ENCODE results near the gene MAP3K4. TPM values are rescaled to one million over a fixed set of nuclear protein-coding genes. Genes with fewer than 3 reads are reported as not detected.

Gene MAP3K4
- total and polyA plus RNA-seq, 2 of the 4 experiments (the other 2 are of a cell fraction) = 11.5 to 20.4 TPM

DNA sequence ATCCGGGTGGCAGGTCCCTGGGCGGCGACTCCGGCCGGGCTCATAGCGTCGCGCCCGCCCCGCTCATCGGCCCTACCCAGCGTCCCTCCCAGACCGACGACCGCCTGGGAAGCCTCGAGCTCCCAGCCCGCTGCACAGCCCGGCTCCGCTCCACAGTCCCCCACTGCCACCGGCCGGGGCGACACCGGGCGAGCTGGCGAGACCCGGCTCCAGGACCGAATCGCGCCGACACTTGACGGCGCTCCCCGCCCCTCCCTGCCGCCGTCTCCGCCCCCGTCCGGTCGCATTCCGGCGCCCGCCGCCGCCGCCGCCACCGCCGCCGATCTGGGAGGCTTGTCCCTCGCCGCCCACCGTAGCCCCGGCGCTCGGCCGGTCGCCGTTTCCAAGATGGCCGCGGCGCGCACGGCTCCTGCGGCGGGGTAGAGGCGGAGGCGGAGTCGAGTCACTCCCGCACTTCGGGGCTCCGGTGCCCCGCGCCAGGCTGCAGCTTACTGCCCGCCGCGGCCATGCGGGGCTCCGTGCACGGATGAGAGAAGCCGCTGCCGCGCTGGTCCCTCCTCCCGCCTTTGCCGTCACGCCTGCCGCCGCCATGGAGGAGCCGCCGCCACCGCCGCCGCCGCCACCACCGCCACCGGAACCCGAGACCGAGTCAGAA is at the start of gene MAP3K4 (continued):
- no peak for TF ChIP-seq NFE2L2 (IDR thresholded peaks at IDR 0.05; ENCODE audit: low read depth, low read length)
- TF ChIP-seq, protein P1, sequence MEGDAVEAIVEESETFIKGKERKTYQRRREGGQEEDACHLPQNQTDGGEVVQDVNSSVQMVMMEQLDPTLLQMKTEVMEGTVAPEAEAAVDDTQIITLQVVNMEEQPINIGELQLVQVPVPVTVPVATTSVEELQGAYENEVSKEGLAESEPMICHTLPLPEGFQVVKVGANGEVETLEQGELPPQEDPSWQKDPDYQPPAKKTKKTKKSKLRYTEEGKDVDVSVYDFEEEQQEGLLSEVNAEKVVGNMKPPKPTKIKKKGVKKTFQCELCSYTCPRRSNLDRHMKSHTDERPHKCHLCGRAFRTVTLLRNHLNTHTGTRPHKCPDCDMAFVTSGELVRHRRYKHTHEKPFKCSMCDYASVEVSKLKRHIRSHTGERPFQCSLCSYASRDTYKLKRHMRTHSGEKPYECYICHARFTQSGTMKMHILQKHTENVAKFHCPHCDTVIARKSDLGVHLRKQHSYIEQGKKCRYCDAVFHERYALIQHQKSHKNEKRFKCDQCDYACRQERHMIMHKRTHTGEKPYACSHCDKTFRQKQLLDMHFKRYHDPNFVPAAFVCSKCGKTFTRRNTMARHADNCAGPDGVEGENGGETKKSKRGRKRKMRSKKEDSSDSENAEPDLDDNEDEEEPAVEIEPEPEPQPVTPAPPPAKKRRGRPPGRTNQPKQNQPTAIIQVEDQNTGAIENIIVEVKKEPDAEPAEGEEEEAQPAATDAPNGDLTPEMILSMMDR (conservative IDR thresholded peaks at IDR 0.05; ENCODE audit: low read depth, low read length) = no peak
- TF ChIP-seq RFX5 (IDR thresholded peaks at IDR 0.05; ENCODE audit: low read depth, low read length) = no peak
- TF ChIP-seq POLR2A (IDR thresholded peaks at IDR 0.05; ENCODE audit: low read depth, low read length) = peak; percentile 62; the same call in 1 of the 2 replicates
- 0 out of 2 replicates have a peak, but pooled peaks have one; percentile 3 for TF ChIP-seq RAD21 (IDR thresholded peaks at IDR 0.05; ENCODE audit: low read length)
- no peak for TF ChIP-seq BHLHE40 (IDR thresholded peaks at IDR 0.05; ENCODE audit: low read depth, low read length)
- TF ChIP-seq RCOR1 (IDR thresholded peaks at IDR 0.05; ENCODE audit: insufficient replicate concordance, low read length) = no peak
- TF ChIP-seq CHD1 (IDR thresholded peaks at IDR 0.05; ENCODE audit: low read depth, low read length) = no peak
- TF ChIP-seq MAZ (IDR thresholded peaks at IDR 0.05; ENCODE audit: borderline replicate concordance, low read depth, low read length) = peak; percentile 61
